ENCODE data around the gene VSTM2B. TPM values are rescaled to one million over a fixed set of nuclear protein-coding genes. Genes with fewer than 3 reads are reported as not detected.

VSTM2B gene
- total and polyA plus RNA-seq, 2 of the 13 experiments (the other 11 are each of a cell fraction or from before 2014, with no cell fraction given) = not detected

GRCh38 chr19:29571181-29571580 lies 45.4 kb downstream of the VSTM2B start (continued):
- TF ChIP-seq HMGXB3 (CRISPR knock-in tag; IDR thresholded peaks at IDR 0.05; ENCODE audit: borderline replicate concordance) = no peak
- no peak for TF ChIP-seq BORCS8-MEF2B (CRISPR knock-in tag; IDR thresholded peaks at IDR 0.05)
- TF ChIP-seq ZNF543 (CRISPR knock-in tag; IDR thresholded peaks at IDR 0.05) = no peak

- FAIRE-seq (no peak), ATAC-seq (no peak), DNase-seq (ENCODE audit: low spot score) (no peak)
- Histone ChIP-seq H3K9ac (ENCODE audit: insufficient read depth, low read depth, low read length) (no peak overlapping the region), H4K20me1 (ENCODE audit: insufficient read depth, low read length) (no peaks in the 10 kb centered on the region), H3K9me3 (ENCODE audit: low read length) (no peaks in the 10 kb centered on the region), H2AFZ (ENCODE audit: low read length) (no peak overlapping the region), H3K4me1 (ENCODE audit: insufficient read depth, low read length) (no peaks in the 10 kb centered on the region), H3K27me3 (ENCODE audit: control insufficient read depth in 1 of 2, insufficient read depth in 2 of 2, low read length in 2 of 2) (peaks cover 4 to 35% of the 10 kb centered on the region in 2 experiments), H3K79me2 (ENCODE audit: insufficient read depth, low read length) (no peaks in the 10 kb centered on the region), H3K4me2 (ENCODE audit: low read depth, low read length) (no peak overlapping the region), H3K4me3 (replicated peaks in 1 of 3; ENCODE audit: insufficient read depth in 1 of 3, low read depth in 2 of 3, low read length in 3 of 3) (no peak overlapping the region), H3K27ac (ENCODE audit: extremely low read length, insufficient read depth, low read length) (no peak overlapping the region), H3K36me3 (replicated peaks in 1 of 2; ENCODE audit: control insufficient read depth in 1 of 2, insufficient read depth in 2 of 2, low read length in 2 of 2) (no peaks in the 10 kb centered on the region)
- intact Hi-C loops (cut with micrococcal nuclease; ENCODE audit: unreplicated experiment) (no loop called here), in situ Hi-C loops (cut with HindIII; ENCODE audit: extremely low pct_ligation_motif_present, low pct_unique_long_range_greater_than_20kb) (no loop called here)
- 2% methylated on average over 7 of the region's 7 CpGs for WGBS (ENCODE audit: low lambda C conversion rate)
- TF ChIP-seq MYNN (CRISPR knock-in tag; IDR thresholded peaks at IDR 0.05; ENCODE audit: low read depth) (no peak), SUZ12 (IDR thresholded peaks at IDR 0.05; ENCODE audit: low read depth, low read length) (no peak), ZNF235 (CRISPR knock-in tag; IDR thresholded peaks at IDR 0.05; ENCODE audit: borderline replicate concordance) (no peak)
- CTCF ChIA-PET (ENCODE audit: low intra/inter-chr PET ratio, low total read pairs) = no interaction called here
- no TSS peak for BruUV-seq (replicated peaks)
- POLR2A ChIA-PET = no interaction called here
These were observed 47.7 kb downstream of the VSTM2B start for GRCh38 chr19:29573486-29573885.
